WTC11 (cell line): ENCODE data around the gene NSUN3. TPM values are rescaled to one million over a fixed set of nuclear protein-coding genes. Genes with fewer than 3 reads are reported as not detected.

Experiments used
- ATAC-seq: fragments of 200-7000 bp; cut with Tn5 transposase; 2 replicates; pipeline ENCODE4 v1.10.0; 2021; ENCODE audit warnings: mild to moderate bottlenecking, moderate library complexity
- CTCF ChIA-PET: fragments of 300-600 bp; sonication (Branson Sonifier 250); formaldehyde crosslinking; loops from one replicate; lab custom pipeline; 2021; ENCODE audit warnings: antibody characterized with exemption; lab: Charles Lee
- POLR2A ChIA-PET: fragments of 350-600 bp; sonication (Branson Sonifier 250); formaldehyde crosslinking; loops from one replicate; lab custom pipeline; 2021; ENCODE audit warnings: antibody characterized with exemption; lab: Charles Lee
- DNase-seq: peaks from one replicate; pipeline ENCODE4 v3.0.0; 2021; ENCODE audit warnings: low spot score
- H3K27ac Mint-ChIP-seq: 2 replicates; pipeline ENCODE4 v1.8.0; 2021; ENCODE audit warnings: mixed read lengths
- H3K27me3 Mint-ChIP-seq: 2 replicates; pipeline ENCODE4 v1.8.0; 2021; ENCODE audit warnings: low read depth, mild to moderate bottlenecking, moderate library complexity, mixed read lengths
- H3K36me3 Mint-ChIP-seq: 2 replicates; pipeline ENCODE4 v1.8.0; 2021; ENCODE audit warnings: mixed read lengths
- H3K4me1 Mint-ChIP-seq: 2 replicates; pipeline ENCODE4 v1.8.0; 2022; ENCODE audit warnings: mixed read lengths
- H3K4me3 Mint-ChIP-seq: 2 replicates; pipeline ENCODE4 v1.8.0; 2021; ENCODE audit warnings: mild to moderate bottlenecking, moderate library complexity, mixed read lengths
- H3K9me3 Mint-ChIP-seq: 2 replicates; pipeline ENCODE4 v1.8.0; 2021; ENCODE audit warnings: mixed read lengths
- ATF3 ChIP-seq: sonication (generic); formaldehyde crosslinking; conservative IDR thresholded peaks from 2 replicates; pipeline ENCODE4 v1.8.1; 2022; ENCODE audit warnings: mild to moderate bottlenecking, missing genetic modification reagents
- CBFB ChIP-seq: sonication (generic); formaldehyde crosslinking; IDR thresholded peaks from 2 replicates; pipeline ENCODE4 v1.8.1; 2022; ENCODE audit warnings: mild to moderate bottlenecking, low read depth, missing genetic modification reagents
- CREB1 ChIP-seq: sonication (generic); formaldehyde crosslinking; IDR thresholded peaks from 2 replicates; pipeline ENCODE4 v1.8.0; 2023; ENCODE audit warnings: mild to moderate bottlenecking, missing genetic modification reagents
- FOXJ3 ChIP-seq: sonication (generic); formaldehyde crosslinking; IDR thresholded peaks from 2 replicates; pipeline ENCODE4 v1.9.0; 2021; ENCODE audit warnings: missing genetic modification reagents, mild to moderate bottlenecking, borderline replicate concordance
- FOXK1 ChIP-seq: sonication (generic); formaldehyde crosslinking; IDR thresholded peaks from 2 replicates; pipeline ENCODE4 v1.8.0; 2022; ENCODE audit warnings: mild to moderate bottlenecking, moderate library complexity, missing genetic modification reagents
- FOXP4 ChIP-seq: sonication (generic); formaldehyde crosslinking; IDR thresholded peaks from 2 replicates; pipeline ENCODE4 v1.8.0; 2022; ENCODE audit warnings: mild to moderate bottlenecking, missing genetic modification reagents
- GRHL2 ChIP-seq: fragments of 250-450 bp; sonication (Bioruptor Pico); IDR thresholded peaks from 2 replicates; pipeline ENCODE4 v1.8.0; 2022; ENCODE audit warnings: mild to moderate bottlenecking, moderate library complexity; ENCODE audit not compliant: insufficient replicate concordance, severe bottlenecking
- HMGA2 ChIP-seq: fragments of 250-450 bp; sonication (Bioruptor Pico); IDR thresholded peaks from 2 replicates; pipeline ENCODE4 v1.4.0; 2021; ENCODE audit warnings: mild to moderate bottlenecking, moderate library complexity
- KAT7 ChIP-seq: sonication (generic); formaldehyde crosslinking; IDR thresholded peaks from 2 replicates; pipeline ENCODE4 v1.8.1; 2023; ENCODE audit warnings: missing genetic modification reagents, mild to moderate bottlenecking, borderline replicate concordance
- NFE2L1 ChIP-seq: sonication (generic); formaldehyde crosslinking; IDR thresholded peaks from 2 replicates; pipeline ENCODE4 v1.8.1; 2023; ENCODE audit warnings: missing genetic modification reagents
- TCF7 ChIP-seq: sonication (generic); formaldehyde crosslinking; IDR thresholded peaks from 2 replicates; pipeline ENCODE4 v1.8.0; 2022; ENCODE audit warnings: mild to moderate bottlenecking, low read depth, missing genetic modification reagents, moderate library complexity
- USF1 ChIP-seq: sonication (generic); formaldehyde crosslinking; IDR thresholded peaks from 2 replicates; pipeline ENCODE4 v1.8.0; 2022; ENCODE audit warnings: mild to moderate bottlenecking, missing genetic modification reagents
- ZBTB21 ChIP-seq: sonication (generic); formaldehyde crosslinking; IDR thresholded peaks from 2 replicates; pipeline ENCODE4 v1.8.1; 2023; ENCODE audit warnings: mild to moderate bottlenecking, missing genetic modification reagents, borderline replicate concordance
- ZMAT4 ChIP-seq: fragments of 250-450 bp; sonication (Bioruptor Pico); IDR thresholded peaks from 2 replicates; pipeline ENCODE4 v1.9.0; 2021; ENCODE audit warnings: mild to moderate bottlenecking
- ZNF121 ChIP-seq: sonication (generic); formaldehyde crosslinking; IDR thresholded peaks from 2 replicates; pipeline ENCODE4 v1.8.0; 2023; ENCODE audit warnings: missing genetic modification reagents
- ZNF232 ChIP-seq: sonication (generic); formaldehyde crosslinking; IDR thresholded peaks from 2 replicates; pipeline ENCODE4 v1.8.0; 2022; ENCODE audit warnings: mild to moderate bottlenecking, missing genetic modification reagents
- ZNF423 ChIP-seq: fragments of 250-450 bp; sonication (Bioruptor Pico); IDR thresholded peaks from 2 replicates; pipeline ENCODE4 v2.1.2; 2022; ENCODE audit warnings: mild to moderate bottlenecking, moderate library complexity
- total RNA-seq: library from RNA; stranded (reverse); gene quantifications from 3 replicates; pipeline ENCODE4 v1.2.3, GENCODE V29; 2021
- TF ChIP-seq, protein P1 (sequence below): sonication (generic); formaldehyde crosslinking; IDR thresholded peaks from 2 replicates; pipeline ENCODE4 v1.8.0; 2022; ENCODE audit warnings: mild to moderate bottlenecking, missing genetic modification reagents
- TF ChIP-seq, protein P2 (sequence below): sonication (generic); formaldehyde crosslinking; IDR thresholded peaks from 2 replicates; pipeline ENCODE4 v1.8.0; 2023; ENCODE audit warnings: missing genetic modification reagents
- TF ChIP-seq, protein P3 (sequence below): fragments of 250-450 bp; sonication (Bioruptor Pico); IDR thresholded peaks from 2 replicates; pipeline ENCODE4 v1.9.0; 2021; ENCODE audit warnings: mild to moderate bottlenecking, borderline replicate concordance

Gene NSUN3
- total RNA-seq, 1 experiment from 2014 or later, result 8.2 TPM

DNA sequence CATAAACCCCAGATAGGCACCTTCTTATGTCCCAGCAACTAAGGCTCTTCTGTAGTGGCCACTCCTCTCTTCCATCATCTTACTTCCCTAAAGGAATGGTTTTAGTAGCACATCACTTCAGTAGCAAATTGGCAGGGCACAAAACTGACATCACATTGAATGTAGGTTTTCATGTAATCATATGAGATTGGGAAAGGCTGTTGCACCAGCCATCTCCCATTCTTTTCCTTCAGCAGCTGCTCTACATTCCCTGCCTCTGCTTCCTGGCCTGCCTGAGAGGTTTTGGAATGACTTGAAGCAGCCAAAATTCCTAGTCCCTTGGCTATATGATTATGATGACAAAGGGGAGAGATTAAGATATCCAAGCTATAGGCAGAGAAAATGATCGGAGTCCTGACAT lies 36.5 kb downstream of the NSUN3 start (continued):
- no peak for TF ChIP-seq GRHL2 (CRISPR knock-in tag)

GRCh38 chr3:94101860-94102259 lies 39.0 kb downstream of the NSUN3 start:
- no peak for DNase-seq

More at GRCh38 chr3:94101860-94102259, 39.0 kb downstream of the NSUN3 start:
- Mint-ChIP-seq H3K9me3 (no peaks in the 10 kb centered on the region), H3K4me3 (no peak overlapping the region), H3K36me3 (peaks cover 3% of the 10 kb centered on the region; the same call in 1 of the 2 replicates), H3K4me1 (no peaks in the 10 kb centered on the region), H3K27me3 (no peaks in the 10 kb centered on the region), H3K27ac (no peak overlapping the region)
- POLR2A ChIA-PET, result no interaction called here
- no peak for ATAC-seq
- CTCF ChIA-PET, result interaction anchor here (0.6 to 1.8 kb wide), 27 partner anchors 9 to 385 kb away, joined by 3 to 7 read pairs (median 4); partner anchors contain the start of genes ARL13B, DHFR2 and NSUN3
- TF ChIP-seq CREB1 (CRISPR knock-in tag) (no peak), CBFB (CRISPR knock-in tag) (no peak), FOXJ3 (CRISPR knock-in tag) (no peak), ZBTB21 (CRISPR knock-in tag) (no peak), ZNF121 (CRISPR knock-in tag) (no peak), NFE2L1 (CRISPR knock-in tag) (no peak), ZNF423 (no peak), ZNF232 (no peak), HMGA2 (CRISPR knock-in tag) (no peak), ZMAT4 (CRISPR knock-in tag) (no peak), USF1 (CRISPR knock-in tag) (no peak), TCF7 (CRISPR knock-in tag) (no peak), KAT7 (CRISPR knock-in tag) (no peak), ATF3 (CRISPR knock-in tag) (no peak), FOXK1 (no peak), FOXP4 (no peak)
- TF ChIP-seq, protein P1, sequence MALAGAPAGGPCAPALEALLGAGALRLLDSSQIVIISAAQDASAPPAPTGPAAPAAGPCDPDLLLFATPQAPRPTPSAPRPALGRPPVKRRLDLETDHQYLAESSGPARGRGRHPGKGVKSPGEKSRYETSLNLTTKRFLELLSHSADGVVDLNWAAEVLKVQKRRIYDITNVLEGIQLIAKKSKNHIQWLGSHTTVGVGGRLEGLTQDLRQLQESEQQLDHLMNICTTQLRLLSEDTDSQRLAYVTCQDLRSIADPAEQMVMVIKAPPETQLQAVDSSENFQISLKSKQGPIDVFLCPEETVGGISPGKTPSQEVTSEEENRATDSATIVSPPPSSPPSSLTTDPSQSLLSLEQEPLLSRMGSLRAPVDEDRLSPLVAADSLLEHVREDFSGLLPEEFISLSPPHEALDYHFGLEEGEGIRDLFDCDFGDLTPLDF (CRISPR knock-in tag), result no peak
- TF ChIP-seq, protein P2, sequence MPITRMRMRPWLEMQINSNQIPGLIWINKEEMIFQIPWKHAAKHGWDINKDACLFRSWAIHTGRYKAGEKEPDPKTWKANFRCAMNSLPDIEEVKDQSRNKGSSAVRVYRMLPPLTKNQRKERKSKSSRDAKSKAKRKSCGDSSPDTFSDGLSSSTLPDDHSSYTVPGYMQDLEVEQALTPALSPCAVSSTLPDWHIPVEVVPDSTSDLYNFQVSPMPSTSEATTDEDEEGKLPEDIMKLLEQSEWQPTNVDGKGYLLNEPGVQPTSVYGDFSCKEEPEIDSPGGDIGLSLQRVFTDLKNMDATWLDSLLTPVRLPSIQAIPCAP (CRISPR knock-in tag), result no peak
- TF ChIP-seq, protein P3, sequence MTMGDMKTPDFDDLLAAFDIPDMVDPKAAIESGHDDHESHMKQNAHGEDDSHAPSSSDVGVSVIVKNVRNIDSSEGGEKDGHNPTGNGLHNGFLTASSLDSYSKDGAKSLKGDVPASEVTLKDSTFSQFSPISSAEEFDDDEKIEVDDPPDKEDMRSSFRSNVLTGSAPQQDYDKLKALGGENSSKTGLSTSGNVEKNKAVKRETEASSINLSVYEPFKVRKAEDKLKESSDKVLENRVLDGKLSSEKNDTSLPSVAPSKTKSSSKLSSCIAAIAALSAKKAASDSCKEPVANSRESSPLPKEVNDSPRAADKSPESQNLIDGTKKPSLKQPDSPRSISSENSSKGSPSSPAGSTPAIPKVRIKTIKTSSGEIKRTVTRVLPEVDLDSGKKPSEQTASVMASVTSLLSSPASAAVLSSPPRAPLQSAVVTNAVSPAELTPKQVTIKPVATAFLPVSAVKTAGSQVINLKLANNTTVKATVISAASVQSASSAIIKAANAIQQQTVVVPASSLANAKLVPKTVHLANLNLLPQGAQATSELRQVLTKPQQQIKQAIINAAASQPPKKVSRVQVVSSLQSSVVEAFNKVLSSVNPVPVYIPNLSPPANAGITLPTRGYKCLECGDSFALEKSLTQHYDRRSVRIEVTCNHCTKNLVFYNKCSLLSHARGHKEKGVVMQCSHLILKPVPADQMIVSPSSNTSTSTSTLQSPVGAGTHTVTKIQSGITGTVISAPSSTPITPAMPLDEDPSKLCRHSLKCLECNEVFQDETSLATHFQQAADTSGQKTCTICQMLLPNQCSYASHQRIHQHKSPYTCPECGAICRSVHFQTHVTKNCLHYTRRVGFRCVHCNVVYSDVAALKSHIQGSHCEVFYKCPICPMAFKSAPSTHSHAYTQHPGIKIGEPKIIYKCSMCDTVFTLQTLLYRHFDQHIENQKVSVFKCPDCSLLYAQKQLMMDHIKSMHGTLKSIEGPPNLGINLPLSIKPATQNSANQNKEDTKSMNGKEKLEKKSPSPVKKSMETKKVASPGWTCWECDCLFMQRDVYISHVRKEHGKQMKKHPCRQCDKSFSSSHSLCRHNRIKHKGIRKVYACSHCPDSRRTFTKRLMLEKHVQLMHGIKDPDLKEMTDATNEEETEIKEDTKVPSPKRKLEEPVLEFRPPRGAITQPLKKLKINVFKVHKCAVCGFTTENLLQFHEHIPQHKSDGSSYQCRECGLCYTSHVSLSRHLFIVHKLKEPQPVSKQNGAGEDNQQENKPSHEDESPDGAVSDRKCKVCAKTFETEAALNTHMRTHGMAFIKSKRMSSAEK (CRISPR knock-in tag), result no peak
